Activated naive CD8-positive, alpha-beta T cell (primary cell): ENCODE data around the gene GLRA3.

Experiments used
- H3K27ac Mint-ChIP-seq: one replicate; pipeline ENCODE4 v1.8.0; 2021; ENCODE audit warnings: mixed read lengths
- H3K27me3 Mint-ChIP-seq: one replicate; pipeline ENCODE4 v1.8.0; 2021; ENCODE audit warnings: mixed read lengths
- H3K36me3 Mint-ChIP-seq: one replicate; pipeline ENCODE4 v1.8.0; 2021; ENCODE audit warnings: mixed read lengths
- H3K4me1 Mint-ChIP-seq: one replicate; pipeline ENCODE4 v1.8.0; 2021; ENCODE audit warnings: low read depth, mixed read lengths
- H3K4me3 Mint-ChIP-seq: one replicate; pipeline ENCODE4 v1.8.0; 2021; ENCODE audit warnings: mild to moderate bottlenecking, mixed read lengths
- H3K9me3 Mint-ChIP-seq: one replicate; pipeline ENCODE4 v1.8.0; 2021; ENCODE audit warnings: low read depth, mixed read lengths

The GLRA3 gene

DNA sequence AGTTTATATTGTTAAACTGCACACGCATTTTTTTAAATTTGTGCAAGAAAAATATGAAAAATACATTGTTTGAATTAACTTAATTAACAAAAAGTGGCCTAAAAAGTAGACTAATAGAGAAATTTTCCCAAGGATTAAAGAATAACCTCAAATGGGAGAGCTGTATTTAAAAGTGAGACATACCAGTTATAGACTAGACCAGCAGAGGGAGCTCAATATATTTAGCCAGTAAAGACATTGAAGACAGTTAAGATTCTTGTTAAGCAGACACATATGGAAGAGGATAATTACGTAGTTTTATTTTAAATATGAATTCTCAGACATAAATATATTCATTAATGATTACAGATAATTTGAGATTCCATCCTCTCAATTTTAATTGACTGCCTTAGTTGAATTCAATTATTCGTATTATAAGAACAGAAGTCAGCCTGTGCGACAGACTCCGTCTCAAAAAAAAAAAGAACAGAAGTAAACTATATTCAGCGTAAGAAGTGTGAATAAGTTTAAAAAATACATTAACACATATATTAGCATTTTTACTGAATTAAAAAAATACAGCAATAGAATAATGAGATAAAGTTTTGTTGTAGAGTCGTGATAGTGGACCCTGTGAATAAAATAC is 64.8 kb downstream of the GLRA3 start:
- H3K27ac Mint-ChIP-seq, result no peak overlapping the region
- H3K27me3 Mint-ChIP-seq, result no peaks in the 10 kb centered on the region
- H3K36me3 Mint-ChIP-seq, result no peaks in the 10 kb centered on the region
- no peaks in the 10 kb centered on the region for H3K9me3 Mint-ChIP-seq
- no peak overlapping the region for H3K4me3 Mint-ChIP-seq
- no peaks in the 10 kb centered on the region for H3K4me1 Mint-ChIP-seq

DNA sequence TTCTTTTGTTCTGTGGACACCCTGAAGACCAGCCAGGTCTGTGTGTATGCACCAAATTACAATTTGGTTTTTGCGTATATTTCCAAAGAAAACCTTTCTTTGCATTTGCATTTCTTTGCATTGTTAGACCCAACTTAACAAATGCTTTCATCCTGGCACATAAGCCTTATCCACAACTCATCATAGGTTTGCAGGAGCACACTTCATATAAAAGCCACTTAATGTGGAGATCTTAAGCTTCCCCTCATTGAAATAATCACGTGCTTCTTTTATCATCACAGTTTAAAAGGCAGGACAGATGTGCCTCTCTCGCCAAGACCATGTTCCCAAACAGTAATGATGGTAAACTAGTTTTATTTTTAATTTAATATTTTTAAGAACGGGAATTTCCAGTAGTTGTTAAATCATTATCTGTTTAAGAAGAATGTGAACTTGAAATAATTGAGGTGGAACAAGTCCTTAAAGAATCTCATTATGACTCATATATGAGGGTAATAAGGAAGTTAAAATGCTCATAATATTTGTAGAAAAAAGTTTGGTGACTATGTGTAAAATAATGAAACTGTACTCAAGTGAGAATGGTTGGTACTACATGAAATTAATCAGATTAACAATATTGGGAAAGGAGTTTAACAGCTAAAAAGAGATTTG is 65.5 kb downstream of the GLRA3 start:
- no peaks in the 10 kb centered on the region for H3K36me3 Mint-ChIP-seq
- no peaks in the 10 kb centered on the region for H3K9me3 Mint-ChIP-seq
- H3K4me3 Mint-ChIP-seq, result no peak overlapping the region
- no peak overlapping the region for H3K27ac Mint-ChIP-seq
- no peaks in the 10 kb centered on the region for H3K27me3 Mint-ChIP-seq
- H3K4me1 Mint-ChIP-seq, result no peaks in the 10 kb centered on the region

DNA sequence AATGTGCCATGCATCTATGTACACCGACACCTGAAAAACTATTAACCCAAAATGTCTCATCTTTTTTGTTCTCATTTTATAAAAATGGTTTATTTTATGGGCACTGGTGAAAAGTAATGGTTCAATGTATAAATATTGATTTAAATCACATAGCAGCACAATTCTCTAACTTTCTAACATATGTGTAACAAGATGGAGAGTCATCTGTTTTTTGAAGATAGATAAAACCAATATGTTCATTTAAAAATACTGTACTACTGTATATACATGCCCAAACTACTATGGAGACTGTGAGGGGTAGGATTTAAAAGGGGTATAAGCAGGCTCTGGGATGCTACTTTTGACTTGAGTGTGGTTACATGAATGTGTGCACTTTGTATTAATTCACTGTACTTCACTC is 67.6 kb downstream of the GLRA3 start:
- no peaks in the 10 kb centered on the region for H3K9me3 Mint-ChIP-seq
- H3K27me3 Mint-ChIP-seq, result peaks cover 2% of the 10 kb centered on the region
- H3K4me1 Mint-ChIP-seq, result no peaks in the 10 kb centered on the region
- H3K36me3 Mint-ChIP-seq, result no peaks in the 10 kb centered on the region
- no peak overlapping the region for H3K4me3 Mint-ChIP-seq
- no peak overlapping the region for H3K27ac Mint-ChIP-seq

DNA sequence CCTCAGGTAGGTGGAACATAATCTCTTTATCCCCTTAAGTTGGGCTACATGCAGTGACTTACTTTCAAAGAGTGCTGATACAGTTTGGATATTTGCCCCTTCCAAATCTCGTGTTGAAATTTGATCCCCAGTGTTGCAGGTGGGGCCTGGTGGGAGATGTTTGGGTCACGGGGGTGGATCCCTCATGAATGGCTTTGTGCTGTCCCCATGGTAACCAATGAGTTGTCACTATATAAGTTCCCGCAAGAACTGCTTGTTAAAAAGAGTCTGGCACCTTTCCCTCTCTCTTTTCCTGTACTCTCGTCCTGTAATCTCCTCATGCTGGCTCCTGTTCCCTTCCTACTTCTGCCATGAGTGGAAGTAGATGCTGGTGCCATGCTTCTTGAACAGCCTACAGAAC is 71.3 kb downstream of the GLRA3 start:
- Mint-ChIP-seq H3K9me3 (no peaks in the 10 kb centered on the region), H3K27ac (no peak overlapping the region), H3K27me3 (peaks cover 2% of the 10 kb centered on the region), H3K36me3 (no peaks in the 10 kb centered on the region), H3K4me1 (no peaks in the 10 kb centered on the region), H3K4me3 (no peak overlapping the region)

DNA sequence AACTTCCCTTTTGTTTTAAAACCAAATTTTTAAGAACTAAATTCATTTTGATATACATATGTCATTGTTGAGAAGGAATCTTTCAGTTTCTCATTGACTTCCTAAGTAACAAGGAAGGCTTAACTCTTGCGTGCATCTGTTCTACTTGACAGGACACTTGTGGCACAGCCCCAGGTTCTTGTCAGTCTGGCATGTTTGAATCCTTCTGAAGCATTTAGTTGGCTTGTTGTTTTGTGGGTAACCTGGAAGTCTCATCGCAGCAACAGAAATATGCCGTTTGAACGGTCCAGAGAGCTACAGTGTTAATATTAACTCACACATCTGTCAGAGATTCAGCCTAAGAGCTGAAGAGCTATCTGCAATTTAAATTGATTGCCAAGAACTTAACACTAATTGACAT is 76.0 kb downstream of the GLRA3 start:
- Mint-ChIP-seq H3K27me3 (peaks cover 2% of the 10 kb centered on the region), H3K4me3 (no peak overlapping the region), H3K36me3 (no peaks in the 10 kb centered on the region), H3K4me1 (no peaks in the 10 kb centered on the region), H3K9me3 (no peaks in the 10 kb centered on the region), H3K27ac (no peak overlapping the region)

DNA sequence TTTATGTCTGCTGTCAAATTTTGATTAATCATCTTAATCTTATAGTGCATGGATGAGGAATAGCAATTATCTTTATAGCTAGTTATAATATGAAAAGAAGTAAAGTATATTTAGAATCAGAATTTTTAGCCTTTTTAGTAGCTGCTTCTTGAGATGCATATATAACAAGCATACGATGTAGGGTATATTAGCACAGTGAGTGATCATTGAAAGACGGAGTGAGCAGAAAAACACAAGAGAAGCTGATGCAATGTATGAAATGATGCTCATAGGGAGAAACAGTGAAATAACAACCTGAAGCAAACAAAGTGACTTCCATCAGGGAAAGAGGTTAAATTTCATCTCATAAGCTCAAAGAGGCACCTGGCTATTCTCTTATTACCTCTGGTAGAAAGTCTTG is 77.0 kb downstream of the GLRA3 start:
- no peak overlapping the region for H3K27ac Mint-ChIP-seq
- no peaks in the 10 kb centered on the region for H3K36me3 Mint-ChIP-seq
- no peaks in the 10 kb centered on the region for H3K4me1 Mint-ChIP-seq
- no peak overlapping the region for H3K4me3 Mint-ChIP-seq
- peaks cover 2% of the 10 kb centered on the region for H3K27me3 Mint-ChIP-seq
- H3K9me3 Mint-ChIP-seq, result no peaks in the 10 kb centered on the region

DNA sequence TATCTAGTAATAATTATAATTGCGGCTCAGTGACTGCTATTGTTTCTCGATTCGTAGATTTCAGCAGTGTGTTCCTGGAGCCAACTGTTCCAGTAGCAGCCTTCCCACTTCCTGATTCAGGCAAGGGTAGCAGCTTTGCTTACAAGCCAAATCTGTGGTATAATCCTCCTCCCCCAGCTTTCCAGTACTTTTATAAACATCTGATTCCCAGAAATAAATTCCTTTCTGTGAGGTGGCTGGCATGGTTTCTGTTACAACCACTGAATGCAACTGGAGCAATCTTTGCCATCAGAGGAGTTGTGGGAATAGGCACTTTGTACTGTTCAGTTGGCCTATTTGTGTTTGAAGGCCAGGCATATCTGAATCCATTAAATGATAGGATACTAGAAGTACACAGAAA is 80.0 kb downstream of the GLRA3 start:
- H3K4me3 Mint-ChIP-seq, result no peak overlapping the region
- no peaks in the 10 kb centered on the region for H3K36me3 Mint-ChIP-seq
- H3K27ac Mint-ChIP-seq, result no peak overlapping the region
- H3K9me3 Mint-ChIP-seq, result peaks cover 3% of the 10 kb centered on the region
- no peaks in the 10 kb centered on the region for H3K27me3 Mint-ChIP-seq
- no peaks in the 10 kb centered on the region for H3K4me1 Mint-ChIP-seq

DNA sequence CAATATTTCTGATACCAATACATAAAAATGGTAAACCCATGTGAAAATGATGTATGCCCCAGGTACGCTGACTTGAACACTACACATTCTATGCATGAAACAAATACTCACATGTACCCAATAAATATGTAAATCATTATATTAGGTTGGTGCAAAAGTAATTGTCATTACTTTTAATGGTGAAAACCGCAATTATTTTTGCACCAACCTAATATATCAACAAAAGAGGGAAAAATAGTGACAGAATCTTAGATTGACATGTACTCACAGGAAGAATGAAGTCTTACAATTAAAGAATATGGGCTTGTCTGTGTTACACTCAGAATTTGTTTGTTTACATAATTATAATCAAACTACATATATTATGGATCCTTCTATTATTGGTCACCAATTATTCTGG is 82.3 kb downstream of the GLRA3 start:
- no peak overlapping the region for H3K4me3 Mint-ChIP-seq
- H3K36me3 Mint-ChIP-seq, result no peaks in the 10 kb centered on the region
- peaks cover 3% of the 10 kb centered on the region for H3K9me3 Mint-ChIP-seq
- H3K27me3 Mint-ChIP-seq, result no peaks in the 10 kb centered on the region
- no peaks in the 10 kb centered on the region for H3K4me1 Mint-ChIP-seq
- no peak overlapping the region for H3K27ac Mint-ChIP-seq

DNA sequence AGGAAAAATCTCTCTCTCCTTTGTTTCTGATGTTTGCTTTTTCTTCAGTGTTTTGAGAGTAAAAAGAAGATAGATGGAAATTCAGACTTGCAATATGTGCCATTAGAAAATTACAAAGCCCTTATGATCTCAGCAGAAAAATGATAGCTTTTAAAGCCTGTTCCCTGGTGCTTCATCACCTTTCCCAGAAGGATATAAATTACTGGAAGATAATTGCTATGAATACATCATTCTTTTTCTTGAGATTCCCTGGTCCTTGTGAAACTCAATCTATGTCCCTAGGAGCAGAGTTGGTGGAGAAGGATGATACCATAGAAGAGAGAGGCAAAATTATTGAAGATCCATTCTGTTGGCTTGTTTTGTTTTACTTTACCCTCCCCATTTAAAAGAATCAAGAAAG is 86.5 kb downstream of the GLRA3 start:
- H3K27me3 Mint-ChIP-seq, result no peaks in the 10 kb centered on the region
- H3K4me3 Mint-ChIP-seq, result no peak overlapping the region
- peaks cover 3% of the 10 kb centered on the region for H3K9me3 Mint-ChIP-seq
- no peaks in the 10 kb centered on the region for H3K4me1 Mint-ChIP-seq
- H3K27ac Mint-ChIP-seq, result no peak overlapping the region
- H3K36me3 Mint-ChIP-seq, result no peaks in the 10 kb centered on the region

DNA sequence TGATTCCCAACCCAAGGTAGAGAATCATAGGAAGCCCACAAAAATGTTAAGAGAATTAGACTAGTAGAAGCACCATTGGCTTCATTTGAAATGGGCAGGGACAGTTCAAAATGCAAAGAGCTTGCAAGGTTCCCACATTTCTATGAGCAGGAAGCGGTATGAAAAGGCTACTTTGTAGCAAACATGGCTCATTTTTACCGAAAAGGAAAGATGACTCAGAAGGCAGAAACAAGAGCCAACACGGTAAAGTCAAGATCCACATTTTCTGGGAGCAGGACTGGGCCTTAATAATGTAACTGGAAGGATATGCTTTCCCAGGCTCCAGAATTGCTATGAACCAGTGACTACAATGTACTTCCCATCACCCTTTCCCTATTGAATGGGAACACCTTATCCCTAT is 89.5 kb downstream of the GLRA3 start:
- Mint-ChIP-seq H3K27me3 (no peaks in the 10 kb centered on the region), H3K4me3 (no peak overlapping the region), H3K36me3 (no peaks in the 10 kb centered on the region), H3K27ac (no peak overlapping the region), H3K9me3 (peaks cover 3% of the 10 kb centered on the region), H3K4me1 (no peaks in the 10 kb centered on the region)

DNA sequence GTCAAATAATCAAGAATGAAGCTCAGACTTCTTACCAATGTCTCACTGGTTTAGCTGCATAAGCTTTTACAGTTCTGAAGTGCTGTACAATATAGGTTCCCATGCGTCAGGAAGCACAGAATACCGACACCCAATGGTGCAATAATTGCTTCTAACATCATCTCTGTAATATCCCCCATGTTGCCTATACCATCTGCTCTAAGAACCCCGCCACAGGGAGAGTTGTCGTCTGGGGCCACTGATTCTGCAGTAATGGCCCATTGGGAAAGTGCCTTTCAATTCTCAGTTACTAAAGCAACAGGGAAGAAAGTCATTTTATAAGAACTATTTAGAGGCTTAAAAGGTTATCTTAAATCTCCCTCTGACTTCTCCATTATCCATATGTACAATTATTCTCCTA is 94.9 kb downstream of the GLRA3 start:
- Mint-ChIP-seq H3K36me3 (no peaks in the 10 kb centered on the region), H3K4me3 (no peak overlapping the region), H3K27me3 (peaks cover 2% of the 10 kb centered on the region), H3K4me1 (no peaks in the 10 kb centered on the region), H3K9me3 (no peaks in the 10 kb centered on the region), H3K27ac (no peak overlapping the region)

DNA sequence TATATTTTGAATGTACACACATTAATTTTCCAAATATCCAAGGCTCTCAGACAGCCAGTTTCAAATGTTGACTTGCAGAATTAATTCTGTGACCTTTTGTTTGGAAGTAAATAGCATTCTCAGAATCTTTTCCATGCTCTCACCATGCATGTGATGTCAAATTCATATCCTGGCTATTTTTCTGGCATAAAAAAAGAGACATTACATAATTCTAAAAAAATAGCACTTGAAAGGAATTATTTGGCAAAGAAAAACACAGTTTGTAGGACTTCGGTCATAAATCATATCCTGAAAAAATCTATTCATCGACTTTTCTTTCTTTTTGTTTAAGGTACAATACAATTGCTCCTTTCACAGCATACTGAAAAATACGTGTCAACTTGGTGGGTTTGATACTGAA is 111.2 kb downstream of the GLRA3 start:
- no peaks in the 10 kb centered on the region for H3K36me3 Mint-ChIP-seq

DNA sequence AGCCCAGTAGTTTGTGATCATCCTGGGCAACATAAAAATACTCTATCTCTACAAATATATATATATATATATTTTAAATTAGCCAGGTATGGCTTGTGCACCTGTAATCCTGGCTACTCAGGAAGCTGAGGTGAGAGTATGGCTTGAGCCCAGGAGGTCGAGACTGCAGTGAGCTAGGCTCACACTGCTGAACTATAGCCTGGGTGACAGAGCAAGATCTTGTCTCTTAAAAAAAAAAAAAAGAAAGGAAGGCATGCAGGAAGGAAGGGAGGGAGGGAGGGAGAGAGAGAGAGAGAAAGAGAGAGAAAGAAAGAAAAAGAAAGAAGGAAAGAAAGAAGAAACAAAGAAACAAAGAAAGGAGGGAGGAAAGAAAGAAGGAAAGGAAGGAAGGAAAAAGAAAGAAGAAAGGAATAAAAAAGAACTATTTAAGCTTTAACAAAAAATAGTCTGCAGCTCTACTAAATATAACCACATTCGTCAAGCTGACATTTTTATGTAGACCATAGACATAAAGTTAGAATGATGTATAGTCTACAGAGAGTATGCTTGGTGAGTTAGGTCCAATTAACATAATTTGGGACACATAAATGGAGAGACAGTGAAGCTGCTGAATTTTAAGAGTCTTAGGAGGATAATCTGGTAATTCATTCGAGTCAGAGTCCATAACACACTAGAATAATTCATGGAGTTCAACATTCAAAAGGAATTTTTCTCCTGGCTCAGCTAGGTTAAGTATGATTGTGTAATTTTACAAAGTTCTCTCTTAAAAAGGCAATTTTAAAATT is 111.9 kb downstream of the GLRA3 start:
- Mint-ChIP-seq H3K27me3 (peaks cover 4% of the 10 kb centered on the region), H3K4me3 (no peak overlapping the region), H3K36me3 (no peaks in the 10 kb centered on the region), H3K9me3 (no peaks in the 10 kb centered on the region), H3K4me1 (no peaks in the 10 kb centered on the region), H3K27ac (no peak overlapping the region)

More for the DNA sequence above, 111.2 kb downstream of the GLRA3 start:
- Mint-ChIP-seq H3K4me1 (no peaks in the 10 kb centered on the region), H3K27me3 (peaks cover 4% of the 10 kb centered on the region), H3K9me3 (no peaks in the 10 kb centered on the region), H3K27ac (no peak overlapping the region), H3K4me3 (no peak overlapping the region)

DNA sequence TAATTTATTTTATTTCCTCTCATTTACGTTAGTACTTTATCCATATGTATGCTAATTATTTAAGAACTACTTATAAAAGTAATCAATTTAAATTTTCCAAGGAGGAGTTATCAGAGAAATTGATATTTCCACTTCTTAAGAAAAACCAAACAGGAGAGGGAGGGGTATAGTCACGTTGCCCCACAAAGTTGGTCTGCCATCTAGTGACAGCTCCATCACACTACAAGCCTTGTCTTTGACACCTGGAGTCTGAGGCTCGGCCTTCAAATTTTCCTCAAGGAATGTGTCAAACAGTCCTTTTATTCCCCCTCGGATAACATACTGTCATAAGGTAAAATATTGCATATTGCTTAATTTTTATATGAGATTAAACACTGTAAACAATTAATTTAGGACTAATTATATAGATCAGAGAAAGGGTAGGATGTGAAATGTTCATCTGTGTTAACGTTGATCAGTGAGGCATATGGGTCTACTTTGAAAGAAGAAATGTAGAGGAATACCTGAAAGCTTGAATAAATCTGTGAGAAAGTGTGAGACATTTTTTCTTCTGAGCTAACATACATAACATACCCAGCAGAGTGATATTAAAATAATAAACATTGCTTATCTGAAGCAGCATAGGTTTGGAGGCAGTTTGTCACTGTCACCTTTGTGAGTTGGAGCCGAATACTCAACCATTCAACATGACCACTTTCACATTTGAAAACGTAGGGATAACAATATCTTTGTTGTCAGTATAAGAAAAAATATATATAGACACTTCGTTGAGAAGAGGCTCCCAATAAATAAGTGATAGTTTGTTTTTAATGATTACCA is 114.4 kb downstream of the GLRA3 start:
- Mint-ChIP-seq H3K4me3 (no peak overlapping the region), H3K36me3 (no peaks in the 10 kb centered on the region), H3K4me1 (no peaks in the 10 kb centered on the region), H3K27ac (no peak overlapping the region), H3K27me3 (peaks cover 5% of the 10 kb centered on the region), H3K9me3 (no peaks in the 10 kb centered on the region)

DNA sequence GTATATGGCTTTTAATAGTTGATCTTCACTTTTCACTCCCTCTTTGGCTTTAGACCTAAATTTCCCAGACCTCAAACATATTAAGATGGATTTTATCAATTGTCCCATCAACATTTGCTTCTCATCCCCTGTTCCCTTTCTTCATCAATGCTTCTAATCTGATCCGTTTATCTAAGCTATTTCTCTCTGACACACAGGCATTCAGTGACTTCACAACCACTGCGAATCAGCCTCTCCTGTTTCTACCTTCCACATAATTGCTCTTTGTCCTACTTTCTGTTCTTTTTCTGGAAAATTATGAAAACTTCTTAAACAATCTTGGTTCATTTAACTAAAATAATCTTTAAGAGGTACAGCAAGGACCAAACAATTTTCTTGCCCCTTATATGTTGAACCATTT is 115.2 kb downstream of the GLRA3 start:
- Mint-ChIP-seq H3K36me3 (no peaks in the 10 kb centered on the region), H3K27ac (no peak overlapping the region), H3K4me3 (no peak overlapping the region), H3K4me1 (no peaks in the 10 kb centered on the region), H3K9me3 (no peaks in the 10 kb centered on the region), H3K27me3 (peaks cover 5% of the 10 kb centered on the region)
